Duodenal mucosa (tissue), 2 donors: Measurements from ENCODE around the gene SKI.

Experiments used
- H3K27ac ChIP-seq: one replicate; pipeline ENCODE4 v1.7.0; 2013; ENCODE audit warnings: low read depth, low read length
- H3K27me3 ChIP-seq, 2 donors: one replicate each; pipeline ENCODE4 v1.7.0; 2013; ENCODE audit warnings: low read length in 2 of 2, control low read depth in 1 of 2; ENCODE audit not compliant: insufficient read depth in 2 of 2, control insufficient read depth in 1 of 2
- H3K36me3 ChIP-seq, 2 donors: one replicate each; pipeline ENCODE4 v1.7.0; 2013; ENCODE audit warnings: low read length in 2 of 2, control low read depth in 1 of 2; ENCODE audit not compliant: insufficient read depth in 2 of 2, control insufficient read depth in 1 of 2
- H3K4me1 ChIP-seq, 2 donors: one replicate each; pipeline ENCODE4 v1.7.0; 2013; ENCODE audit warnings: low read length in 2 of 2, control low read depth in 1 of 2; ENCODE audit not compliant: insufficient read depth in 2 of 2, control insufficient read depth in 1 of 2
- H3K4me3 ChIP-seq, 2 donors: one replicate each; pipeline ENCODE4 v1.7.0; 2013; ENCODE audit warnings: low read length in 2 of 2, low read depth in 1 of 2
- H3K9ac ChIP-seq, 2 donors: one replicate each; pipeline ENCODE4 v1.7.0; 2013; ENCODE audit warnings: low read length in 2 of 2, low read depth in 1 of 2
- H3K9me3 ChIP-seq, 2 donors: one replicate each; pipeline ENCODE4 v1.7.0; 2013; ENCODE audit warnings: low read length in 2 of 2, control low read depth in 1 of 2; ENCODE audit not compliant: control insufficient read depth in 1 of 2

SKI gene

DNA sequence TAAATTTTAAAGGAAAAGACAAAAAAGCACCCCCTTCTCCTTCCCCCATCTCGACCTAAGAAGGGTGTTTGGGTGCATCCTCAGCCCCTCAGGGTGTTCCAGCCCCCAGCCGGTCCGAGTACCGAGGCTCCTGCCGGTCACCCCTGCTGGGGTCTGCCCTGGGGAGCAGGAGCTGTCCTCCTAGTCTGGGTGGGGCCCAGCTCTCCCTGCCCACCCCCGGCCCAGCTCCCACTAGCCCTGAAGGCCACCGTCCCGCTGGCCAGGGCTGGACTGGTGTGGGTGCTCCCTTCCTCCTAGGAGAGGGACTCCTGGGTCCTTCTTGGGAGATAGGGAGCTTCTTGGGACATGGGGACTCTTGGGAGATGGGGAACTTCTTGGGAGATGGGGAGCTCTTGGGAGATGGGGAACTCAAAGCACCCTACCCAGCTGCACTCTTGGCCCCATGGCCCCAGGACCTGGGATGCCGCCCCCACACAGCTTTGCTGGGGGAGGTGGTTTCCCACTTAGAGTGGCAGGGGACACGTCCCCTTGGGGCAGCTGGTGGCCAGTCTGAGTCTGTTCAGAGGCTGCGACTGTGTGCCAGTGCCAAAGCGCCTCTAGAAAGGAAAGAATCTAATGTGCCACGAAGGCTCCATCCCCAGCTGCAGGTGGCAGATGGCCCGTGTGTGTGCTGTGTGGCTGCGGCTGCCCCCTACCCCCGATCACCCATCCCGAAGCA is 118.7 kb downstream of the SKI start:
- no peak overlapping the region for H3K4me3 ChIP-seq

GRCh38 chr1:2347409-2347785 is 119.3 kb downstream of the SKI start:
- no peak overlapping the region for H3K27ac ChIP-seq
- H3K9ac ChIP-seq, result no peak overlapping the region
- no peaks in the 10 kb centered on the region for H3K27me3 ChIP-seq
- no peak overlapping the region for H3K4me3 ChIP-seq
- no peaks in the 10 kb centered on the region for H3K36me3 ChIP-seq
- no peaks in the 10 kb centered on the region for H3K4me1 ChIP-seq
- H3K9me3 ChIP-seq, result no peaks in the 10 kb centered on the region

More for the DNA sequence above, 118.7 kb downstream of the SKI start:
- Histone ChIP-seq H3K36me3 (no peaks in the 10 kb centered on the region), H3K27ac (no peak overlapping the region), H3K9ac (no peak overlapping the region), H3K27me3 (no peaks in the 10 kb centered on the region), H3K4me1 (no peaks in the 10 kb centered on the region), H3K9me3 (no peaks in the 10 kb centered on the region)

GRCh38 chr1:2347896-2348295 is 119.8 kb downstream of the SKI start:
- Histone ChIP-seq H3K4me1 (no peaks in the 10 kb centered on the region), H3K9ac (no peak overlapping the region), H3K9me3 (no peaks in the 10 kb centered on the region), H3K4me3 (no peak overlapping the region), H3K27ac (no peak overlapping the region), H3K36me3 (no peaks in the 10 kb centered on the region), H3K27me3 (no peaks in the 10 kb centered on the region)

DNA sequence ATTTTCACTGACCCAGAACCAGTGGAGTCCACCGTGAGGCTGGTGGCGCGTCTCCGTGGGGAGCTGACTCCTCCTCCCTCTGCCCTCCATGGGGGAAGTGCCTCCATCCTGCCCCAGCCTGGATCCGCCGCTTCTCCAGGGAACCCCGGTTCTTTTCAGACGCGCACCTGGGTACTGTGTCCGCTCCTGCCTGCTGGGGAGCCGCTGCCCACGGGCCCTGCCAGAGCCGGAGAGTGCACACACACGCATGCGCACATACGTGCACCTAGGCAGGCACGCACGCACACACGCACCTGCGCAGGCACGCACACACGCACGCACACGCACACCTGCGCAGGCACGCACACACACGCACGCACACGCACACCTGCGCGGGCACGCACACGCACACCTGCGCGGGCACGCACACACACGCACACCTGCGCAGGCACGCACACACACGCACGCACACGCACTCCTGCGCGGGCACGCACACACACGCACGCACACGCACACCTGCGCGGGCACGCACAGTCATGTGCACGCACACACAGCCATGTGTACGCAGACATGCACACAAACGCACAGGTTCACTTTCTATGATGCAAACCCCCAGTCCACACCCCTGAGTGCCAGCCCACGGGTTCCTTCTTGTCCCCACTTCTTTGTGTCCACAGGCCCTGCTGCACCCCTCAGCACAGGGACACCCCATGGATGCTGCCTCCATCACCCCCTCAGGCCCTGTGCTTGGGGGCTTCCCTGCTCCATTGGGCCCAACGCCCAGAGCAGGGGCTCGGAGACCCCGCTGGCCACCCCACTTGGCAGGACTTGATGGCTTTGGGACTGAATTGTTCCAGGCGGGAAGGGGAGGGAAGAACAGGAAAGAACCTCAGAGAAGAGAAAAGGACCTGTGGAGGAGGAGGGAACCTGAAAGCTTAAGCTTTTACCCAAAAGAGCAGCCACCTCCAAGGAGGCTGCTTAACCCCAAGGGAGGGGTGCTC is 120.5 kb downstream of the SKI start:
- H3K4me3 ChIP-seq, result no peak overlapping the region
- H3K9me3 ChIP-seq, result no peaks in the 10 kb centered on the region
- no peaks in the 10 kb centered on the region for H3K27me3 ChIP-seq
- H3K4me1 ChIP-seq, result no peaks in the 10 kb centered on the region
- H3K36me3 ChIP-seq, result no peaks in the 10 kb centered on the region
- H3K27ac ChIP-seq, result no peak overlapping the region
- no peak overlapping the region for H3K9ac ChIP-seq

GRCh38 chr1:2349806-2350205 is 121.7 kb downstream of the SKI start:
- Histone ChIP-seq H3K36me3 (no peaks in the 10 kb centered on the region), H3K9me3 (no peaks in the 10 kb centered on the region), H3K27me3 (no peaks in the 10 kb centered on the region), H3K9ac (no peak overlapping the region), H3K27ac (no peak overlapping the region), H3K4me3 (no peak overlapping the region), H3K4me1 (no peaks in the 10 kb centered on the region)

DNA sequence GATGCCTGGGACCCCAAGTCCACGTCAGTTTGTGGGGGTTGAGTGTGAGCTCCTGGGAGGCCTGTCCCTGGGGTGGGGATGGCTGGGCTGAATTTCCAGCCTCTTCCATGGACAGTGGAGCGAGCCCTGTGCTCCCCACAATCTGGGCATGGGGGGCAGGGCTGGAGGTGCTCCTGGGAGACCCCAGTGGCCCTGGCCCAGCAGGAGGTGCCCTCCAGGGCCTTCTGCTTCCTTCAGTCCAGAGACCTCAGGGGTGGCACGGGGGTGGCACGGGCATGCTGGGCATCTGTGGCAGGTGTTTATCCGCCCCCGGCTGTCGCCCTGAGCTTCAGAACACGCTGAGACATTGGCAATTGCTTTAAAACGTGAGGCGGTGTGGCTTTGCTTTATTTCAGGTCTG is 122.4 kb downstream of the SKI start:
- H3K27me3 ChIP-seq, result no peaks in the 10 kb centered on the region
- no peak overlapping the region for H3K4me3 ChIP-seq
- H3K4me1 ChIP-seq, result no peaks in the 10 kb centered on the region
- no peak overlapping the region for H3K9ac ChIP-seq
- no peak overlapping the region for H3K27ac ChIP-seq
- H3K36me3 ChIP-seq, result no peaks in the 10 kb centered on the region
- H3K9me3 ChIP-seq, result no peaks in the 10 kb centered on the region

DNA sequence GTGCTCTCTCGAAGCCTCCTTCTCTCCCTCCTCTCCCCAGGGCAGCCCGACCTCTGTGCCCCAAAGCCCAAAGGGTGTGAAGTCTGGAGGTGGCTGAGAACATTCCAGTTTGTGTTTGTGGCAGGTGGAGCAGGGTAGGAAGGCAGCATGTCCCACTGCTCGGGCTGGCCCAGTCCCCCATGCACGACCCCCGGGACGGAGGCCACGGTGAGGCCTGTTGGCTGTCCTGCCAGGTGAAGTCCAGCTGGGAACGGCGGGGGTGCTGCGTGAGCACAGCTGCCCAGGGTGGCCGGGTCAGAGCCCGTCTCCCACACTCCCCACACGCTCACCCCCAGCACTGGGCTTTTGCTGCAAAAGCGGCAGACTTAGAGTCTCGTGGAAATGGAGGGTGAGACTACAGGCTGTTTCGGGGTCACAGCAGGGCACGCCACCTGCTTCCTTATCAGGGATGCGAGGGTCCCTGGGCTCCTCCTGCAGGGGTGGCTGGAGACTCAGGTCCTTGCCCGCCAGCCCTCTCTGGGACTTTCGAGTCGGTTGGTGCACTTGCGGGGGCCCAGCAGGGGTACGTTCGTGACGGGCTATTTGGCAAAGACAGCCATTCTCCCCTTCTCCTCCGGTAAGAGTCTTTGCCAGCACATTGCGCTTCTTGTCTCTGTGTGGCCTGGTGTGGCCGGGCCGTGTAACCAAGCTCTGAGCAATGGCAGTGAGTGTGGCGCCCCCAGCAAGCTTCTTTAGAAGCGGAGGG is 123.0 kb downstream of the SKI start:
- H3K9me3 ChIP-seq, result no peaks in the 10 kb centered on the region
- H3K27ac ChIP-seq, result no peak overlapping the region
- H3K9ac ChIP-seq, result no peak overlapping the region
- no peak overlapping the region for H3K4me3 ChIP-seq
- no peaks in the 10 kb centered on the region for H3K4me1 ChIP-seq
- H3K27me3 ChIP-seq, result no peaks in the 10 kb centered on the region
- no peaks in the 10 kb centered on the region for H3K36me3 ChIP-seq

DNA sequence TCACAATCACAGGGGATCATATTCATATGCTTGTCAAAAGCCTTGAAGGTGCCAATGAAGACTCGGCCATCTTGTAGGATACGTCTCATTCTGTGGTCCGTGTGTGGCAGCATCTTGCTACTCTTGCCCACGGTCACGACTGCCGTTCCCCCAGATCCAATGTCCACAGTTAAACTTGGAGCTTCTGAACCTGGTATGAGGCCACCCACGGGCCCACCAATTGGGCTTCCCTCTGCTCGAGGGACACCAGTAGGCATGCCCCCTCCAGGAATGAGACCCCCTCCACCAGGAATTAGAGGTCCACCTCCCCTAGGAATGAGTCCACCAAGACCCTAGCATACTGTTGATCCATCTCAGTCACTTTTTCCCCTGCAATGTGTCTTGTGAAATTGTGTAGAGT is 123.6 kb downstream of the SKI start:
- no peaks in the 10 kb centered on the region for H3K36me3 ChIP-seq
- H3K27ac ChIP-seq, result no peak overlapping the region
- H3K27me3 ChIP-seq, result no peaks in the 10 kb centered on the region
- no peaks in the 10 kb centered on the region for H3K9me3 ChIP-seq
- no peak overlapping the region for H3K9ac ChIP-seq
- no peaks in the 10 kb centered on the region for H3K4me1 ChIP-seq
- H3K4me3 ChIP-seq, result no peak overlapping the region

DNA sequence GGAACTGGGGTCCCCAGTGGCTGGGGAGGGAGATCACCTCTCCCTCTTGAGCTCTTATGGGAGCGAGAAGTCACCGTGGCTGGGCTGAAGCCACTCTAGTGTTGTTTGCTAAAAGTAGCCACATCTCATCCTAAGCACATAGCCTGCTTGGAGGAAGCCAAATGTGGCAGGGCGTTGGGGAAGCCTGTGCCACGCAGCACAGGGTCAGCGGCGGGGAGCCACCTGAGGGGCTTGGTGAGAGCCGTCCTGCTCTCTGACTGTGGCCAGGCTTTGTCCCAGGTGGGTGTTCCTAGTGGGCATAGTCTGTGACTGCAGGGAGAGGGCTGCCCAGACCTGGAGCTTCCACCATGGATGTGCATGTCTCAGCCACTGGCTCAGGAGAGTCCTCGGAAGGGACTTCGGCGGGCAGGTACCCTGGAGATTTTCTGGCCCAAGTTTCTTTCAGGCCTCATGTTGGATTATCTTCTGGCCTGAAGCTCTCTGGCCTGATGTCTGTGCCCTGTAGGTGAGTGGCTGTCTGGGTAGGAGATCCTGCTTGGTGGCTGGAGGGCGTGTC is 124.3 kb downstream of the SKI start:
- Histone ChIP-seq H3K4me1 (no peaks in the 10 kb centered on the region), H3K4me3 (no peak overlapping the region), H3K27me3 (no peaks in the 10 kb centered on the region), H3K9ac (no peak overlapping the region), H3K27ac (no peak overlapping the region), H3K9me3 (no peaks in the 10 kb centered on the region), H3K36me3 (no peaks in the 10 kb centered on the region)
